HepG2 (cell line): Measurements from ENCODE around the gene LRRC32. TPM values are rescaled to one million over a fixed set of nuclear protein-coding genes. Genes with fewer than 3 reads are reported as not detected.

Source experiments
- ATAC-seq: fragments of 200-7000 bp; cut with Tn5 transposase; 3 replicates; pipeline ENCODE4 v1.9.1; 2020; ENCODE audit warnings: mild to moderate bottlenecking, moderate library complexity
- BruUV-seq: library from RNA; stranded (reverse); fragments of 400-500 nt; replicated peaks from 2 replicates; lab custom pipeline; 2021; lab: Mats Ljungman, UMichigan
- CTCF ChIA-PET: fragments of 300-600 bp; formaldehyde crosslinking; extraction: SDS; loops from one replicate; lab custom pipeline; 2021; ENCODE audit warnings: low total read pairs, inconsistent platforms, low intra/inter-chr PET ratio; lab: Yijun Ruan, JAX
- POLR2A ChIA-PET: fragments of 350-600 bp; sonication (Branson Sonifier 250); formaldehyde crosslinking; loops from one replicate; lab custom pipeline; 2020; ENCODE audit warnings: antibody characterized with exemption, inconsistent platforms; lab: Yijun Ruan, JAX
- DNase-seq: peaks from one replicate; pipeline ENCODE4 v3.0.0-alpha.2; 2015; ENCODE audit warnings: low spot score
- FAIRE-seq: peaks from 3 replicates; lab custom pipeline; 2011; peaks lifted over from hg19 to GRCh38; lab: Jason Lieb, UNC
- H2AFZ ChIP-seq: one replicate; pipeline ENCODE4 v1.6.1; 2011; ENCODE audit warnings: low read length, inconsistent platforms
- H3K27ac ChIP-seq: fragments of 300-600 bp; 3 replicates; pipeline ENCODE4 v1.8.0; 2011; ENCODE audit warnings: mixed run types, mild to moderate bottlenecking, mixed read lengths, low read length, inconsistent platforms; ENCODE audit not compliant: insufficient read depth; ENCODE audit errors: extremely low read length
- H3K27me3 ChIP-seq, 2 experiments: fragments of 200-600 bp in 1 of 2; 2 replicates in 1 of 2; 3 replicates in 1 of 2; pipeline versions ENCODE4 v1.6.0 to v1.8.0; 2011; ENCODE audit warnings: low read length in 2 of 2, mild to moderate bottlenecking in 2 of 2, moderate library complexity in 2 of 2, inconsistent platforms in 1 of 2; ENCODE audit not compliant: insufficient read depth in 2 of 2, control insufficient read depth in 1 of 2
- H3K36me3 ChIP-seq, 2 experiments: fragments of 200-600 bp in 1 of 2; replicated peaks in 1 of 2; 2 replicates in 1 of 2; 3 replicates in 1 of 2; pipeline versions ENCODE4 v1.5.1 to v1.8.0; 2011; ENCODE audit warnings: low read length in 2 of 2, inconsistent platforms in 1 of 2; ENCODE audit not compliant: insufficient read depth in 2 of 2, control insufficient read depth in 1 of 2
- H3K4me1 ChIP-seq: 2 replicates; pipeline ENCODE4 v1.5.1; 2012; ENCODE audit warnings: low read length, inconsistent platforms; ENCODE audit not compliant: insufficient read depth
- H3K4me2 ChIP-seq: 2 replicates; pipeline ENCODE4 v1.6.0; 2011; ENCODE audit warnings: low read depth, low read length, inconsistent platforms
- H3K4me3 ChIP-seq, 3 experiments: fragments of 200-600 bp in 1 of 3; sonication (generic), shearing (Covaris generic) in 1 of 3; replicated peaks in 1 of 3; 2 replicates each; pipeline ENCODE4 v1.5.1; 2011 to 2016; ENCODE audit warnings: low read length in 3 of 3, inconsistent platforms in 2 of 3, low read depth in 2 of 3, mild to moderate bottlenecking in 2 of 3, control low read depth in 1 of 3, mixed read lengths in 1 of 3; ENCODE audit not compliant: insufficient read depth in 1 of 3
- H3K79me2 ChIP-seq: one replicate; pipeline ENCODE4 v1.6.1; 2011; ENCODE audit warnings: low read length, inconsistent platforms; ENCODE audit not compliant: insufficient read depth
- H3K9ac ChIP-seq: 2 replicates; pipeline ENCODE4 v1.6.0; 2011; ENCODE audit warnings: mild to moderate bottlenecking, low read depth, low read length, inconsistent platforms; ENCODE audit not compliant: insufficient read depth
- H3K9me3 ChIP-seq: 2 replicates; pipeline ENCODE4 v1.5.1; 2012; ENCODE audit warnings: mild to moderate bottlenecking, low read length
- H4K20me1 ChIP-seq: 2 replicates; pipeline ENCODE4 v1.6.0; 2011; ENCODE audit warnings: inconsistent platforms, mild to moderate bottlenecking, low read length, moderate library complexity; ENCODE audit not compliant: insufficient read depth
- HCFC1 ChIP-seq: fragments of 150-350 bp; IDR thresholded peaks from 2 replicates; pipeline ENCODE4 v1.6.1; 2014; ENCODE audit warnings: low read depth, low read length
- KDM4B ChIP-seq: sonication (generic); formaldehyde crosslinking; IDR thresholded peaks from 2 replicates; pipeline ENCODE4 v1.4.0; 2020; ENCODE audit warnings: missing genetic modification reagents
- RAD21 ChIP-seq: fragments of 450-650 bp; formaldehyde crosslinking; IDR thresholded peaks from 2 replicates; pipeline ENCODE4 v1.5.0; 2020; ENCODE audit warnings: mild to moderate bottlenecking
- WGBS: methylation state at CpG from one replicate; pipeline ENCODE4 v1.1.6; 2017; ENCODE audit warnings: low lambda C conversion rate; 5-methylcytosine and 5-hydroxymethylcytosine counted together
- in situ Hi-C: cut with HindIII; loops from 2 replicates; pipeline ENCODE4 v1.10.0; 2017; ENCODE audit warnings: low pct_unique_long_range_greater_than_20kb; ENCODE audit not compliant: extremely low pct_ligation_motif_present
- intact Hi-C: fragments of 100-400 bp; cut with micrococcal nuclease; formaldehyde crosslinking; loops from one replicate; pipeline ENCODE4 v1.10.0; 2022; ENCODE audit not compliant: unreplicated experiment
- polyA plus RNA-seq, 8 experiments: library from polyadenylated mRNA; depleted of rRNA in 3 of 8; stranded (reverse) in 7 of 8; unstranded in 1 of 8; fragments of >200 nt; fragmentation: Illumina TruSeq in 4 of 8; extraction: Trizol in 4 of 8; gene quantifications; 2 replicates each; pipeline versions ENCODE4 v1.2.1 to v1.2.3, GENCODE V29; 2011 to 2016; ENCODE audit warnings: low read depth in 4 of 8, missing spikeins in 1 of 8, mixed read lengths in 1 of 8; ENCODE audit not compliant: insufficient read depth in 1 of 8
- total RNA-seq, 5 experiments: library from RNA; depleted of rRNA; stranded (reverse); fragments of >200 nt; fragmentation: Illumina TruSeq; extraction: Trizol; gene quantifications; 2 replicates each; pipeline ENCODE4 v1.2.3, GENCODE V29; 2016; ENCODE audit warnings: low read depth in 1 of 5
- TF ChIP-seq, protein P1 (sequence below): sonication (generic); formaldehyde crosslinking; IDR thresholded peaks from 2 replicates; pipeline ENCODE4 v1.4.0; 2020; ENCODE audit warnings: missing genetic modification reagents
- TF ChIP-seq, protein P2 (sequence below): fragments of 450-650 bp; IDR thresholded peaks from 2 replicates; pipeline ENCODE4 v1.6.1; 2017

LRRC32 gene
- total and polyA plus RNA-seq, 2 of the 13 experiments (the other 11 are each of a cell fraction or from before 2014, with no cell fraction given): 0.07 TPM; not detected in 1

DNA sequence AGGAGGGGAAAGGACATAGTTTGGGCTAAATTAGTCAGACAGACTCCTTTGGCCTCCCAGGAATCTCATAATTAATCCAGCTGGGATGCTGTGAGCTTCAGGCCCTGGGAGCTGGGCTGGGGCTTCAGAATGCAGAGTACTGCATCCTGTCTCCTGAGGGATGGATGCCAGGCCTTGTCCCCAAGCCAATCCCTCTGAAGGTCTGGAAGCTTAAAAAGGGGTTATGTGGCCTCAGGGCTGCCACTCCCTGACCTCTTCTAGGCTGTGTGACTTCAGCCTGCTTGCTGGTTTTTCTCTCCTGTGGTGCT, 6.9 kb upstream of the LRRC32 start (continued):
- TF ChIP-seq, protein P1, sequence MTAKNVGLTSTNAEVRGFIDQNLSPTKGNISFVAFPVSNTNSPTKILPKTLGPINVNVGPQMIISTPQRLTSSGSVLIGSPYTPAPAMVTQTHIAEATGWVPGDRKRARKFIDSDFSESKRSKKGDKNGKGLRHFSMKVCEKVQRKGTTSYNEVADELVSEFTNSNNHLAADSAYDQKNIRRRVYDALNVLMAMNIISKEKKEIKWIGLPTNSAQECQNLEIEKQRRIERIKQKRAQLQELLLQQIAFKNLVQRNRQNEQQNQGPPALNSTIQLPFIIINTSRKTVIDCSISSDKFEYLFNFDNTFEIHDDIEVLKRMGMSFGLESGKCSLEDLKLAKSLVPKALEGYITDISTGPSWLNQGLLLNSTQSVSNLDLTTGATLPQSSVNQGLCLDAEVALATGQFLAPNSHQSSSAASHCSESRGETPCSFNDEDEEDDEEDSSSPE: no peak
- no peak for TF ChIP-seq KDM4B (CRISPR knock-in tag)
- TF ChIP-seq, all 625 proteins: peak for 0

DNA sequence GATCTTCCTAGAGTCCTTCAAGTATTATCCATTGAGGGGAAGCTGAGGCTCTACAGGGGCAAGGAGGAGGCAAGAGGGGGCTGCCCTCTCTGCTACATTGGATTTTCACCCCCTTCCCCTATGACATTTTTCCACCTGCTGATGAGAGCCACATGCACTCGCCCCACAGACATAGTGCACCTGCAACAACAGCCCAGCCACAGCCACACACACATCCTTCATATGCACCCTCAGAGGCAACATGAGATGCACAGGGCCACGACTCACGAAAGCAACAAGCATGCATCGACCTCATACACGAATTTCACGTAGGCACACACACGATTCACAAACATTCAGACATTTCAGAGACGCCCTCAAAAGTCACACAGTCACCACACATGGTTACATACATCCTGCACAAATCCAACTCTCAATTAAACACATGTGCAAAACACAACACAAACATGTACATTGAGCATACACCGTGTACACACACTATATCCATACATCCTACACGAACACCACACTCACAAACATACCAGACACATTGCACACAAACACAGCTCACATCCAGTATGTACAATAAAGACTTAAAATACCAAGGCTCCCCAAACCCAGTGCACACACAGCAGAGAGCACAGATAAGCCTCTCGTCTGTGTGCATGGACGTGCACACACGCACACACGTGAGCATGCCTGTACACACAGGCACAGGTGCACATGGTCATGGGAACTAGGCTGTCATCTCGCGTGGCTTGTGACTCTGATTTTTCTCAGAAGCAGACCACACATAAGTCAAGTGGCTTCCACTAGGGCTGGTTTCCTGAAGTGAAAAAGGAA, 6.3 kb upstream of the LRRC32 start:
- Histone ChIP-seq H3K27ac (no peak overlapping the region), H3K36me3 (no peaks in the 10 kb centered on the region), H3K4me3 (no peak overlapping the region), H3K4me2 (no peak overlapping the region), H3K27me3 (peaks cover 7 to 49% of the 10 kb centered on the region in 2 experiments; a peak in 4 of 5 replicates), H3K79me2 (no peaks in the 10 kb centered on the region), H3K4me1 (peaks cover 25% of the 10 kb centered on the region), H2AFZ (no peak overlapping the region), H3K9me3 (no peaks in the 10 kb centered on the region), H3K9ac (no peak overlapping the region), H4K20me1 (no peaks in the 10 kb centered on the region; the same call in 1 of the 2 replicates)
- DNase-seq (no peak), FAIRE-seq (no peak), ATAC-seq (no peak)
- POLR2A ChIA-PET: no interaction called here
- intact Hi-C loops (no loop called here), in situ Hi-C loops (no loop called here)
- WGBS: 17% methylated on average over 16 of the region's 16 CpGs
- TF ChIP-seq RAD21 (no peak), HCFC1 (no peak)
- TF ChIP-seq, protein P2, sequence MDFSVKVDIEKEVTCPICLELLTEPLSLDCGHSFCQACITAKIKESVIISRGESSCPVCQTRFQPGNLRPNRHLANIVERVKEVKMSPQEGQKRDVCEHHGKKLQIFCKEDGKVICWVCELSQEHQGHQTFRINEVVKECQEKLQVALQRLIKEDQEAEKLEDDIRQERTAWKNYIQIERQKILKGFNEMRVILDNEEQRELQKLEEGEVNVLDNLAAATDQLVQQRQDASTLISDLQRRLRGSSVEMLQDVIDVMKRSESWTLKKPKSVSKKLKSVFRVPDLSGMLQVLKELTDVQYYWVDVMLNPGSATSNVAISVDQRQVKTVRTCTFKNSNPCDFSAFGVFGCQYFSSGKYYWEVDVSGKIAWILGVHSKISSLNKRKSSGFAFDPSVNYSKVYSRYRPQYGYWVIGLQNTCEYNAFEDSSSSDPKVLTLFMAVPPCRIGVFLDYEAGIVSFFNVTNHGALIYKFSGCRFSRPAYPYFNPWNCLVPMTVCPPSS: no peak
- no TSS peak for BruUV-seq
- CTCF ChIA-PET: no interaction called here
